Measurements from ENCODE around the gene ELL. TPM values are rescaled to one million over a fixed set of nuclear protein-coding genes. Genes with fewer than 3 reads are reported as not detected.

ELL gene
- total RNA-seq, 1 experiment from 2014 or later, result 18.6 TPM

DNA sequence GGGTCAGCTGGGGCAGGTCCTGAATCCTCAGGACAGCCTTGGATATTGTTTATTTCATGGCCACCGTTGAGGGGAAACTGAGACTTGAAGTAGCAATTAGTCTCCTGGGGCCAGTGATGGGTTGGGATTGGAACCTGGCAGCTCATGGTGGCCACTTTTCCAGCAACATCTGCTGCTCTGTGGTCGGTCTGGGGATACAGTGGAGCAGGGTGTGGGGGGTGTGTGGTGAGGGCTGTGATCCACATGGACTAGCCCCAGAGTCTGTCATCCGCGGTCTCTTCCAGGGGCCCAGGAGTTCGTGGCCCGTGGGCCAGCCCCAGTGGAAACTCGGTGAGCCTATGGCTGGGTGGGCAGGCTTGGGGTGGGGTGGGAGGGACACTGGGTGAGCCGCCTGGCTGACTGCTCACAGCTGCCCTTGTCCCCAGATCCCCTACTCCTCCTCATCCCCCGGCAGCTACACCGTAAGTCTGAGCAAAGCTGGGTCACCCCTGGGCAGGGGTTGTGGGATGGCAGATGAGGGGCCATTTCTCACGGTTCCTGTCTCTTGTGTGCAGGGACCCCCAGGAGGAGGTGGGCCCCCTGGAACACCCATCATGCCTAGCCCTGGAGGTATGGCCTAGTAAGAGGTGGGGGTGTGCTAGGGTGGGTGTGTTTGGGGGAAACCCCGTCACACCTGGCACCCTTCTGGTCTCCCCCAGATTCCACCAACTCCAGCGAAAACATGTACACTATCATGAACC is 89.4 kb downstream of the ELL start:
- CTCF ChIA-PET, result no interaction called here
- Histone ChIP-seq H3K4me3 (ENCODE audit: low read depth in 2 of 2, low read length in 2 of 2) (no peak overlapping the region), H3K27ac (ENCODE audit: low read length) (peak overlapping the region; percentile 71), H3K9me3 (ENCODE audit: control insufficient read depth, insufficient read depth, low read depth, low read length) (no peaks in the 10 kb centered on the region), H3K4me1 (ENCODE audit: control insufficient read depth, insufficient read depth, low read length) (peaks cover 37% of the 10 kb centered on the region), H3K27me3 (ENCODE audit: control insufficient read depth, insufficient read depth, low read length) (no peaks in the 10 kb centered on the region), H3K36me3 (ENCODE audit: control insufficient read depth, insufficient read depth, low read length) (no peaks in the 10 kb centered on the region)
- BruUV-seq (replicated peaks), result no TSS peak
- intact Hi-C loops (cut with micrococcal nuclease; ENCODE audit: unreplicated experiment) (no loop called here), in situ Hi-C loops (cut with HindIII; ENCODE audit: low pct_unique_long_range_greater_than_20kb, low sequenced_read_pairs) (no loop called here)
- TF ChIP-seq TCF7L2 (IDR thresholded peaks at IDR 0.05; ENCODE audit: low read depth, low read length) (no peak), SIN3A (IDR thresholded peaks at IDR 0.05; ENCODE audit: borderline replicate concordance, insufficient read depth, low read depth, low read length) (no peak), POLR2AphosphoS5 (IDR thresholded peaks at IDR 0.05; ENCODE audit: low read depth, low read length) (no peak)
- TF ChIP-seq, protein P1, sequence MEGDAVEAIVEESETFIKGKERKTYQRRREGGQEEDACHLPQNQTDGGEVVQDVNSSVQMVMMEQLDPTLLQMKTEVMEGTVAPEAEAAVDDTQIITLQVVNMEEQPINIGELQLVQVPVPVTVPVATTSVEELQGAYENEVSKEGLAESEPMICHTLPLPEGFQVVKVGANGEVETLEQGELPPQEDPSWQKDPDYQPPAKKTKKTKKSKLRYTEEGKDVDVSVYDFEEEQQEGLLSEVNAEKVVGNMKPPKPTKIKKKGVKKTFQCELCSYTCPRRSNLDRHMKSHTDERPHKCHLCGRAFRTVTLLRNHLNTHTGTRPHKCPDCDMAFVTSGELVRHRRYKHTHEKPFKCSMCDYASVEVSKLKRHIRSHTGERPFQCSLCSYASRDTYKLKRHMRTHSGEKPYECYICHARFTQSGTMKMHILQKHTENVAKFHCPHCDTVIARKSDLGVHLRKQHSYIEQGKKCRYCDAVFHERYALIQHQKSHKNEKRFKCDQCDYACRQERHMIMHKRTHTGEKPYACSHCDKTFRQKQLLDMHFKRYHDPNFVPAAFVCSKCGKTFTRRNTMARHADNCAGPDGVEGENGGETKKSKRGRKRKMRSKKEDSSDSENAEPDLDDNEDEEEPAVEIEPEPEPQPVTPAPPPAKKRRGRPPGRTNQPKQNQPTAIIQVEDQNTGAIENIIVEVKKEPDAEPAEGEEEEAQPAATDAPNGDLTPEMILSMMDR (IDR thresholded peaks at IDR 0.05), result no peak
- TF ChIP-seq, protein P2, sequence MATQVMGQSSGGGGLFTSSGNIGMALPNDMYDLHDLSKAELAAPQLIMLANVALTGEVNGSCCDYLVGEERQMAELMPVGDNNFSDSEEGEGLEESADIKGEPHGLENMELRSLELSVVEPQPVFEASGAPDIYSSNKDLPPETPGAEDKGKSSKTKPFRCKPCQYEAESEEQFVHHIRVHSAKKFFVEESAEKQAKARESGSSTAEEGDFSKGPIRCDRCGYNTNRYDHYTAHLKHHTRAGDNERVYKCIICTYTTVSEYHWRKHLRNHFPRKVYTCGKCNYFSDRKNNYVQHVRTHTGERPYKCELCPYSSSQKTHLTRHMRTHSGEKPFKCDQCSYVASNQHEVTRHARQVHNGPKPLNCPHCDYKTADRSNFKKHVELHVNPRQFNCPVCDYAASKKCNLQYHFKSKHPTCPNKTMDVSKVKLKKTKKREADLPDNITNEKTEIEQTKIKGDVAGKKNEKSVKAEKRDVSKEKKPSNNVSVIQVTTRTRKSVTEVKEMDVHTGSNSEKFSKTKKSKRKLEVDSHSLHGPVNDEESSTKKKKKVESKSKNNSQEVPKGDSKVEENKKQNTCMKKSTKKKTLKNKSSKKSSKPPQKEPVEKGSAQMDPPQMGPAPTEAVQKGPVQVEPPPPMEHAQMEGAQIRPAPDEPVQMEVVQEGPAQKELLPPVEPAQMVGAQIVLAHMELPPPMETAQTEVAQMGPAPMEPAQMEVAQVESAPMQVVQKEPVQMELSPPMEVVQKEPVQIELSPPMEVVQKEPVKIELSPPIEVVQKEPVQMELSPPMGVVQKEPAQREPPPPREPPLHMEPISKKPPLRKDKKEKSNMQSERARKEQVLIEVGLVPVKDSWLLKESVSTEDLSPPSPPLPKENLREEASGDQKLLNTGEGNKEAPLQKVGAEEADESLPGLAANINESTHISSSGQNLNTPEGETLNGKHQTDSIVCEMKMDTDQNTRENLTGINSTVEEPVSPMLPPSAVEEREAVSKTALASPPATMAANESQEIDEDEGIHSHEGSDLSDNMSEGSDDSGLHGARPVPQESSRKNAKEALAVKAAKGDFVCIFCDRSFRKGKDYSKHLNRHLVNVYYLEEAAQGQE (IDR thresholded peaks at IDR 0.05; ENCODE audit: insufficient read depth in 1 of 2, low read depth in 2 of 2, low read length in 1 of 2), result no peak
- DNase-seq (ENCODE audit: low read depth, low spot score) (no peak), ATAC-seq (no peak)
- POLR2A ChIA-PET, result no interaction called here

DNA sequence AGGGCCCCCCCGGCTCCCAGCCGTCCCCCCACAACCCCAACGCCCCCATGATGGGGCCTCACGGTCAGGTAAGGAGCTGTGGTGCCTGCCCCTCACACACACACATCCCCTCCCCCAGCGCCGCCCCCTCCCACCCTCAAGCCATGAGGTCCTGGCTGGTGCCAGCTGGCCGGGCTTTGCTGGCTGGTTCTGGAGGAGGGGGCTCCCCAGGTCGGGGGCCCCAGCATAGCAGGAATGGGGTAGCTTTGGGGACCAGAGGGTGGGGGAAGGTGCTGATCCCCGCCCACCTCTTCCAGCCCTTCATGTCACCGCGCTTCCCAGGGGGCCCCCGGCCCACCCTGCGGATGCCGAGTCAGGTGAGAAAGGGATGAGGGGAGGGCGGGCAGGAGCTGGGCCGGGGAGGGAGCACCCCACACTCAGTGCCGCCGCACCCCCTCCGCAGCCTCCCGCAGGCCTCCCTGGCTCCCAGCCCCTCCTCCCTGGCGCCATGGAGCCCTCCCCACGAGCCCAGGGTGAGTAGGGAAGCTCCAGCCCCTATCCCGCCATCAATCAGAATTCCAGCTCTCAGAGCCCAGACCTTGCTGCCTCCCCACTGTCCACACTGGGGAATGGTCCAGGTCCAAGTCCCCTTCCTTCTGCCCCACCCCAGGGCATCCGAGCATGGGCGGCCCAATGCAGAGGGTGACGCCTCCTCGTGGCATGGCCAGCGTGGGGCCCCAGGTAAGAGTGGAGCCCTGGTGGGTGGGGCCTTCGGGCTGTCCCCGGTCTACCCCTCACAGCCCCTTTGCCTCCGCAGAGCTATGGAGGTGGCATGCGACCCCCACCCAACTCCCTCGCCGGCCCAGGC is 90.3 kb downstream of the ELL start:
- intact Hi-C loops (cut with micrococcal nuclease; ENCODE audit: unreplicated experiment) (no loop called here), in situ Hi-C loops (cut with HindIII; ENCODE audit: low pct_unique_long_range_greater_than_20kb, low sequenced_read_pairs) (no loop called here)
- Histone ChIP-seq H3K27ac (ENCODE audit: low read length) (peak overlapping the region; percentile 57; the same call in 1 of the 2 replicates), H3K27me3 (ENCODE audit: control insufficient read depth, insufficient read depth, low read length) (no peaks in the 10 kb centered on the region), H3K4me1 (ENCODE audit: control insufficient read depth, insufficient read depth, low read length) (peaks cover 40% of the 10 kb centered on the region), H3K4me3 (ENCODE audit: low read depth in 2 of 2, low read length in 2 of 2) (no peak overlapping the region), H3K9me3 (ENCODE audit: control insufficient read depth, insufficient read depth, low read depth, low read length) (no peaks in the 10 kb centered on the region), H3K36me3 (ENCODE audit: control insufficient read depth, insufficient read depth, low read length) (no peaks in the 10 kb centered on the region)
- BruUV-seq (replicated peaks), result no TSS peak
- POLR2A ChIA-PET, result no interaction called here
- CTCF ChIA-PET, result no interaction called here
- 0 out of 2 replicates have a peak, but pooled peaks have one; percentile 2 for ATAC-seq
- DNase-seq (ENCODE audit: low read depth, low spot score), result no peak
- peak; percentile 22; the same call in 1 of the 2 replicates for TF ChIP-seq POLR2AphosphoS5 (IDR thresholded peaks at IDR 0.05; ENCODE audit: low read depth, low read length)
- TF ChIP-seq, protein P2 (IDR thresholded peaks at IDR 0.05; ENCODE audit: insufficient read depth in 1 of 2, low read depth in 2 of 2, low read length in 1 of 2), result no peak
- TF ChIP-seq, protein P1 (IDR thresholded peaks at IDR 0.05), result no peak
